Measurements from ENCODE around the gene LRRC10B. TPM values are rescaled to one million over a fixed set of nuclear protein-coding genes. Genes with fewer than 3 reads are reported as not detected.

LRRC10B gene
- total RNA-seq = under 0.01 TPM in 1 of 2 replicates, not detected in the other

GRCh38 chr11:61507962-61508861 lies at the start of gene LRRC10B:
TSS of gene LRRC10B (plus strand) at chr11:61508749. CDS start at chr11:61508999, 250 bp downstream.

Other genes with a start within 250 kb of the LRRC10B start
- 0.92 and 2.0 TPM in 2 replicates for gene VWCE, start 213.4 kb upstream of the LRRC10B start, total RNA-seq
- 315 and 361 TPM in 2 replicates for gene DDB1, start 175.6 kb upstream of the LRRC10B start, total RNA-seq
- gene TKFC, start 175.5 kb upstream of the LRRC10B start, total RNA-seq = 14.5 and 20.1 TPM in 2 replicates
- gene CYB561A3, start 146.9 kb upstream of the LRRC10B start, total RNA-seq = 35.1 and 45.0 TPM in 2 replicates
- gene TMEM138, start 146.4 kb upstream of the LRRC10B start, total RNA-seq = 16.1 and 17.7 TPM in 2 replicates
- 6.5 and 7.7 TPM in 2 replicates for gene TMEM216, start 116.2 kb upstream of the LRRC10B start, total RNA-seq
- 12.6 and 15.0 TPM in 2 replicates for gene CPSF7, start 78.8 kb upstream of the LRRC10B start, total RNA-seq
- 40.7 and 42.9 TPM in 2 replicates for gene SDHAF2, start 78.6 kb upstream of the LRRC10B start, total RNA-seq
- 8.9 and 21.5 TPM in 2 replicates for gene SYT7, start 72.3 kb downstream of the LRRC10B start, total RNA-seq
- gene DAGLA, start 171.6 kb downstream of the LRRC10B start, total RNA-seq = 2.2 and 3.8 TPM in 2 replicates
- gene MYRF, start 243.9 kb downstream of the LRRC10B start, total RNA-seq = 0.40 and 0.44 TPM in 2 replicates